Measurements from ENCODE around the gene EDNRA.

The EDNRA gene

GRCh38 chr4:147480502-147480890 lies 401 bp upstream of the EDNRA start:
- Histone ChIP-seq H3K27me3 (peaks cover 44% of the 10 kb centered on the region), H3K4me1 (ENCODE audit: control insufficient read depth in 1 of 2, insufficient read depth in 1 of 2, low read depth in 1 of 2, low read length in 1 of 2) (no peaks in the 10 kb centered on the region), H3K36me3 (no peaks in the 10 kb centered on the region), H3K4me3 (ENCODE audit: low read depth in 1 of 2, low read length in 1 of 2) (no peak overlapping the region), H3K9me3 (no peaks in the 10 kb centered on the region), H3K27ac (no peak overlapping the region)
- TF ChIP-seq, protein P1, sequence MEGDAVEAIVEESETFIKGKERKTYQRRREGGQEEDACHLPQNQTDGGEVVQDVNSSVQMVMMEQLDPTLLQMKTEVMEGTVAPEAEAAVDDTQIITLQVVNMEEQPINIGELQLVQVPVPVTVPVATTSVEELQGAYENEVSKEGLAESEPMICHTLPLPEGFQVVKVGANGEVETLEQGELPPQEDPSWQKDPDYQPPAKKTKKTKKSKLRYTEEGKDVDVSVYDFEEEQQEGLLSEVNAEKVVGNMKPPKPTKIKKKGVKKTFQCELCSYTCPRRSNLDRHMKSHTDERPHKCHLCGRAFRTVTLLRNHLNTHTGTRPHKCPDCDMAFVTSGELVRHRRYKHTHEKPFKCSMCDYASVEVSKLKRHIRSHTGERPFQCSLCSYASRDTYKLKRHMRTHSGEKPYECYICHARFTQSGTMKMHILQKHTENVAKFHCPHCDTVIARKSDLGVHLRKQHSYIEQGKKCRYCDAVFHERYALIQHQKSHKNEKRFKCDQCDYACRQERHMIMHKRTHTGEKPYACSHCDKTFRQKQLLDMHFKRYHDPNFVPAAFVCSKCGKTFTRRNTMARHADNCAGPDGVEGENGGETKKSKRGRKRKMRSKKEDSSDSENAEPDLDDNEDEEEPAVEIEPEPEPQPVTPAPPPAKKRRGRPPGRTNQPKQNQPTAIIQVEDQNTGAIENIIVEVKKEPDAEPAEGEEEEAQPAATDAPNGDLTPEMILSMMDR (IDR thresholded peaks at IDR 0.05) = no peak

DNA sequence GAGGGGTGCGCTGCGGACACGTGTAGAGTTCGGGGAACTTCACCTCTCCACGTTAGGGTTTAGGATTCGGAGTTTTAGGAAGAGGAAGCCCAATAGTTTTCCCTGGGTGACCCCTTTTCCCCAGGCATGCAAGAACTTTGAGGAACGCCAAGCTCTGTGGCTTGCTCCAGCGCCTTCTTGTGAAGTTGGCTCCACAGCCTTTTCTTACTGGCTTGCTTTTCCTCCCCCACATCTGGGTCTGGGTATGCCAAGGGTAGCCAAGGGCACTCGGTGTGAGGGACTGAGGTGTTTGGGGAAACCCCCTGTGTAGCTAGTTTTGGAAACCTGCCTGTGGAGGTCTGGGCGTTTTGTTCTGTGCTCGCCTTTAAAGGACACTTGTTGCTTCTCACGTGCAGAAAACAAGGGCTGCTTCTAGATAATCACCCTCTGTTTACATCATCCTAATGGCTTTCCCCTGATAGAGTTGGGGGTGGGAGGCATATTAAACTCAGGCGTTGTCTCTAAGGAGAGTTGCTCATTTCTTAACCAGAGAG lies 746 bp downstream of the EDNRA start:
- no peak overlapping the region for H3K27ac ChIP-seq
- peaks cover 44% of the 10 kb centered on the region for H3K27me3 ChIP-seq
- TF ChIP-seq, protein P1 (IDR thresholded peaks at IDR 0.05) = no peak
- no peaks in the 10 kb centered on the region for H3K36me3 ChIP-seq
- no peaks in the 10 kb centered on the region for H3K9me3 ChIP-seq
- H3K4me1 ChIP-seq (ENCODE audit: control insufficient read depth in 1 of 2, insufficient read depth in 1 of 2, low read depth in 1 of 2, low read length in 1 of 2) = no peaks in the 10 kb centered on the region
- no peak overlapping the region for H3K4me3 ChIP-seq (ENCODE audit: low read depth in 1 of 2, low read length in 1 of 2)

- H3K9me3 ChIP-seq = no peaks in the 10 kb centered on the region
- no peaks in the 10 kb centered on the region for H3K36me3 ChIP-seq
- H3K4me1 ChIP-seq (ENCODE audit: control insufficient read depth in 1 of 2, insufficient read depth in 1 of 2, low read depth in 1 of 2, low read length in 1 of 2) = no peaks in the 10 kb centered on the region
- peaks cover 44% of the 10 kb centered on the region for H3K27me3 ChIP-seq
- TF ChIP-seq, protein P1 (IDR thresholded peaks at IDR 0.05) = no peak
- no peak overlapping the region for H3K4me3 ChIP-seq (ENCODE audit: low read depth in 1 of 2, low read length in 1 of 2)
- H3K27ac ChIP-seq = no peak overlapping the region
These were observed 1.4 kb downstream of the EDNRA start for GRCh38 chr4:147482281-147482680.

DNA sequence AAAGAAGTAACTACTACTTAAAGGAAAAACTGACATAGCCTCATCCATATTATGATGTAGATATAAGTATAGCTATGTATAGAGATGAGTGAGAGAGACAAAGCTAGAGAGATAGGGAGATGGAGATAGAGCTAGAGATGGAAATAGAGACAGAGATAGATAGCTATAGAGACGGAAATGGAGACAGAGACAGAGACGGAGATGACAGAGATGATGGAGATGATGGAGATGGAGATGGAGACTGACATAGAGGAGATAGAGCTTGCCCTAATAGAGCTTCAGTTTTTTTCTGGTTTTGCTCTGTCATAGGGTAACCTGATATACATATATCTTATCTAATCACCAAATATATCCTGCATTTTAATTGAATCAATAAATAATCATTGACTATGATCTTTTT lies 4.3 kb downstream of the EDNRA start:
- TF ChIP-seq, protein P1 (IDR thresholded peaks at IDR 0.05) = no peak
- no peak overlapping the region for H3K27ac ChIP-seq
- H3K9me3 ChIP-seq = no peaks in the 10 kb centered on the region
- no peaks in the 10 kb centered on the region for H3K4me1 ChIP-seq (ENCODE audit: control insufficient read depth in 1 of 2, insufficient read depth in 1 of 2, low read depth in 1 of 2, low read length in 1 of 2)
- no peak overlapping the region for H3K4me3 ChIP-seq (ENCODE audit: low read depth in 1 of 2, low read length in 1 of 2)
- H3K36me3 ChIP-seq = no peaks in the 10 kb centered on the region
- peaks cover 31% of the 10 kb centered on the region for H3K27me3 ChIP-seq

GRCh38 chr4:147487616-147488015 lies 6.7 kb downstream of the EDNRA start:
- Histone ChIP-seq H3K4me3 (ENCODE audit: low read depth in 1 of 2, low read length in 1 of 2) (no peak overlapping the region), H3K36me3 (no peaks in the 10 kb centered on the region), H3K9me3 (no peaks in the 10 kb centered on the region), H3K4me1 (ENCODE audit: control insufficient read depth in 1 of 2, insufficient read depth in 1 of 2, low read depth in 1 of 2, low read length in 1 of 2) (no peaks in the 10 kb centered on the region), H3K27me3 (peaks cover 7% of the 10 kb centered on the region), H3K27ac (no peak overlapping the region)
- TF ChIP-seq, protein P1 (IDR thresholded peaks at IDR 0.05) = no peak

GRCh38 chr4:147488556-147488955 lies 7.7 kb downstream of the EDNRA start:
- no peaks in the 10 kb centered on the region for H3K9me3 ChIP-seq
- TF ChIP-seq, protein P1 (IDR thresholded peaks at IDR 0.05) = no peak

More at GRCh38 chr4:147488556-147488955, 7.7 kb downstream of the EDNRA start:
- Histone ChIP-seq H3K4me3 (ENCODE audit: low read depth in 1 of 2, low read length in 1 of 2) (no peak overlapping the region), H3K27ac (no peak overlapping the region), H3K36me3 (no peaks in the 10 kb centered on the region), H3K4me1 (ENCODE audit: control insufficient read depth in 1 of 2, insufficient read depth in 1 of 2, low read depth in 1 of 2, low read length in 1 of 2) (no peaks in the 10 kb centered on the region), H3K27me3 (peaks cover 3% of the 10 kb centered on the region)

Data from neutrophil (primary cell).